Neural cell (in vitro differentiated cells): ENCODE measurements around the gene RBFOX2. TPM values are rescaled to one million over a fixed set of nuclear protein-coding genes. Genes with fewer than 3 reads are reported as not detected.

Source experiments
- H2AFZ ChIP-seq: fragments of 200-600, 300-800 bp; sonication (generic), shearing (Covaris generic); 2 replicates; pipeline ENCODE4 v1.6.0; 2014; ENCODE audit warnings: low read depth, mild to moderate bottlenecking, antibody characterized with exemption, low read length, moderate library complexity
- H3F3A ChIP-seq: fragments of 200-600 bp; shearing (Covaris generic); 2 replicates; pipeline ENCODE4 v1.6.1; 2016; ENCODE audit warnings: mild to moderate bottlenecking, moderate library complexity, mixed read lengths, antibody characterized with exemption, low read length; ENCODE audit not compliant: insufficient read depth, poor library complexity, severe bottlenecking
- H3K27ac ChIP-seq: fragments of 200-600, 300-800 bp; sonication (generic), shearing (Covaris generic); 2 replicates; pipeline ENCODE4 v1.5.1; 2014; ENCODE audit warnings: mild to moderate bottlenecking, low read length, moderate library complexity
- H3K27me3 ChIP-seq: fragments of 300-800, 200-600 bp; sonication (generic), shearing (Covaris generic); 2 replicates; pipeline ENCODE4 v1.6.0; 2014; ENCODE audit warnings: mild to moderate bottlenecking, low read depth, low read length, moderate library complexity; ENCODE audit not compliant: insufficient read depth
- H3K36me3 ChIP-seq: fragments of 300-800, 200-600 bp; sonication (generic), shearing (Covaris generic); 2 replicates; pipeline ENCODE4 v1.5.1; 2014; ENCODE audit warnings: mild to moderate bottlenecking, antibody characterized with exemption, low read length, moderate library complexity; ENCODE audit not compliant: insufficient read depth
- H3K4me2 ChIP-seq: fragments of 300-800, 200-600 bp; sonication (generic), shearing (Covaris generic); 2 replicates; pipeline ENCODE4 v1.6.0; 2014; ENCODE audit warnings: mild to moderate bottlenecking, low read length
- H3K4me3 ChIP-seq: fragments of 300-800, 200-600 bp; sonication (generic), shearing (Covaris generic); 2 replicates; pipeline ENCODE4 v1.5.1; 2014; ENCODE audit warnings: mild to moderate bottlenecking, low read length, moderate library complexity
- H3K79me2 ChIP-seq: fragments of 200-600 bp; shearing (Covaris generic); replicated peaks from 2 replicates; pipeline ENCODE4 v1.6.0; 2014; ENCODE audit warnings: mild to moderate bottlenecking, low read length, moderate library complexity; ENCODE audit not compliant: insufficient read depth
- H3K9ac ChIP-seq: fragments of 300-800, 200-600 bp; sonication (generic), shearing (Covaris generic); 2 replicates; pipeline ENCODE4 v1.6.1; 2016; ENCODE audit warnings: mild to moderate bottlenecking, low read length, mixed read lengths
- H3K9me2 ChIP-seq: fragments of 200-600 bp; shearing (Covaris generic); 2 replicates; pipeline ENCODE4 v1.6.1; 2016; ENCODE audit warnings: mild to moderate bottlenecking, low read length, mixed read lengths; ENCODE audit not compliant: insufficient read depth
- H3K9me3 ChIP-seq: fragments of 200-600, 300-800 bp; sonication (generic), shearing (Covaris generic); 2 replicates; pipeline ENCODE4 v1.6.1; 2016; ENCODE audit warnings: mild to moderate bottlenecking, mixed run types, low read length, moderate library complexity, mixed read lengths
- H4K20me1 ChIP-seq: fragments of 200-600 bp; shearing (Covaris generic); 2 replicates; pipeline ENCODE4 v1.6.1; 2016; ENCODE audit warnings: mild to moderate bottlenecking, mixed run types; ENCODE audit not compliant: insufficient read depth
- EP300 ChIP-seq: fragments of 450-650 bp; conservative IDR thresholded peaks from 2 replicates; pipeline ENCODE4 v1.6.1; 2014; ENCODE audit warnings: antibody characterized with exemption, mild to moderate bottlenecking, moderate library complexity; ENCODE audit not compliant: poor library complexity, severe bottlenecking
- EZH2 ChIP-seq: fragments of 200-600, 300-800 bp; shearing (Covaris generic), sonication (generic); IDR thresholded peaks from 2 replicates; pipeline ENCODE4 v1.6.1; 2014; ENCODE audit warnings: antibody characterized with exemption, low read length, borderline replicate concordance, mild to moderate bottlenecking; ENCODE audit not compliant: insufficient read depth, poor library complexity, severe bottlenecking
- MXI1 ChIP-seq: fragments of 450-650 bp; conservative IDR thresholded peaks from 2 replicates; pipeline ENCODE4 v1.6.1; 2014; ENCODE audit warnings: antibody characterized with exemption, mild to moderate bottlenecking; ENCODE audit not compliant: poor library complexity, severe bottlenecking
- POLR2AphosphoS5 ChIP-seq: IDR thresholded peaks from 2 replicates; pipeline ENCODE4 v1.6.1; 2012
- RAD21 ChIP-seq: fragments of 450-650 bp; conservative IDR thresholded peaks from 2 replicates; pipeline ENCODE4 v1.6.1; 2014; ENCODE audit warnings: antibody characterized with exemption, mild to moderate bottlenecking, moderate library complexity
- SMC3 ChIP-seq: fragments of 450-650 bp; conservative IDR thresholded peaks from 2 replicates; pipeline ENCODE4 v1.6.1; 2014; ENCODE audit warnings: antibody characterized with exemption, mild to moderate bottlenecking, moderate library complexity; ENCODE audit not compliant: poor library complexity
- TAF1 ChIP-seq: IDR thresholded peaks from 2 replicates; pipeline ENCODE4 v1.6.1; 2012; ENCODE audit warnings: low read depth
- polyA plus RNA-seq: library from polyadenylated mRNA; depleted of rRNA; stranded (reverse); fragments of >200 nt; gene quantifications from 2 replicates; pipeline ENCODE4 v1.2.3, GENCODE V29; 2014
- TF ChIP-seq, protein P1 (sequence below): fragments of 450-650 bp; IDR thresholded peaks from 2 replicates; pipeline ENCODE4 v1.5.1; 2014; ENCODE audit warnings: antibody characterized with exemption, mild to moderate bottlenecking, moderate library complexity; ENCODE audit not compliant: poor library complexity, severe bottlenecking
- TF ChIP-seq, protein P2 (sequence below): IDR thresholded peaks from 2 replicates; pipeline ENCODE4 v1.6.1; 2012; ENCODE audit warnings: borderline replicate concordance

Gene RBFOX2
- polyA plus RNA-seq, 1 donor from 2014 or later = 529 TPM

DNA sequence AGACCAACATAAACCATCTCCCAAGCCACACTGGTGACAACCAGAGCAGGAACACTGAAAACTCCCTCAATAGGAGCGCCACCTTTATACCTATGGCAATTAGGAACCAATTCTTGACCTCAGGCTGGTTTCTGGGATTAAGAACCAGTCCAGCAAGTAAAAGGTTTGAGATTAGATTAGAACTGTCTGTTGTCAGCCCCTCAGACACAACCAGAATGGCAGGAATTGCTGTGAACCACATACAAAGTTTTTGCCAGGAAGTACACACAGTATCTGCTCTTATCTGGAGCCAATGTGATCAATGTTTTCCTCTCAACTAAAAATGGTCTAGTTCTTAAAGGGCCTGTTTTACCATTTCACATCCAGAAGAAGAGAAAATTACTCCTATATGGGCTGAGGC lies 55.2 kb downstream of the RBFOX2 start:
- no peak overlapping the region for H3K4me2 ChIP-seq
- TF ChIP-seq MXI1 (no peak), SMC3 (no peak), TAF1 (no peak), RAD21 (no peak), EP300 (no peak), EZH2 (no peak), POLR2AphosphoS5 (no peak)
- TF ChIP-seq, protein P1, sequence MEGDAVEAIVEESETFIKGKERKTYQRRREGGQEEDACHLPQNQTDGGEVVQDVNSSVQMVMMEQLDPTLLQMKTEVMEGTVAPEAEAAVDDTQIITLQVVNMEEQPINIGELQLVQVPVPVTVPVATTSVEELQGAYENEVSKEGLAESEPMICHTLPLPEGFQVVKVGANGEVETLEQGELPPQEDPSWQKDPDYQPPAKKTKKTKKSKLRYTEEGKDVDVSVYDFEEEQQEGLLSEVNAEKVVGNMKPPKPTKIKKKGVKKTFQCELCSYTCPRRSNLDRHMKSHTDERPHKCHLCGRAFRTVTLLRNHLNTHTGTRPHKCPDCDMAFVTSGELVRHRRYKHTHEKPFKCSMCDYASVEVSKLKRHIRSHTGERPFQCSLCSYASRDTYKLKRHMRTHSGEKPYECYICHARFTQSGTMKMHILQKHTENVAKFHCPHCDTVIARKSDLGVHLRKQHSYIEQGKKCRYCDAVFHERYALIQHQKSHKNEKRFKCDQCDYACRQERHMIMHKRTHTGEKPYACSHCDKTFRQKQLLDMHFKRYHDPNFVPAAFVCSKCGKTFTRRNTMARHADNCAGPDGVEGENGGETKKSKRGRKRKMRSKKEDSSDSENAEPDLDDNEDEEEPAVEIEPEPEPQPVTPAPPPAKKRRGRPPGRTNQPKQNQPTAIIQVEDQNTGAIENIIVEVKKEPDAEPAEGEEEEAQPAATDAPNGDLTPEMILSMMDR = no peak
- TF ChIP-seq, protein P2, sequence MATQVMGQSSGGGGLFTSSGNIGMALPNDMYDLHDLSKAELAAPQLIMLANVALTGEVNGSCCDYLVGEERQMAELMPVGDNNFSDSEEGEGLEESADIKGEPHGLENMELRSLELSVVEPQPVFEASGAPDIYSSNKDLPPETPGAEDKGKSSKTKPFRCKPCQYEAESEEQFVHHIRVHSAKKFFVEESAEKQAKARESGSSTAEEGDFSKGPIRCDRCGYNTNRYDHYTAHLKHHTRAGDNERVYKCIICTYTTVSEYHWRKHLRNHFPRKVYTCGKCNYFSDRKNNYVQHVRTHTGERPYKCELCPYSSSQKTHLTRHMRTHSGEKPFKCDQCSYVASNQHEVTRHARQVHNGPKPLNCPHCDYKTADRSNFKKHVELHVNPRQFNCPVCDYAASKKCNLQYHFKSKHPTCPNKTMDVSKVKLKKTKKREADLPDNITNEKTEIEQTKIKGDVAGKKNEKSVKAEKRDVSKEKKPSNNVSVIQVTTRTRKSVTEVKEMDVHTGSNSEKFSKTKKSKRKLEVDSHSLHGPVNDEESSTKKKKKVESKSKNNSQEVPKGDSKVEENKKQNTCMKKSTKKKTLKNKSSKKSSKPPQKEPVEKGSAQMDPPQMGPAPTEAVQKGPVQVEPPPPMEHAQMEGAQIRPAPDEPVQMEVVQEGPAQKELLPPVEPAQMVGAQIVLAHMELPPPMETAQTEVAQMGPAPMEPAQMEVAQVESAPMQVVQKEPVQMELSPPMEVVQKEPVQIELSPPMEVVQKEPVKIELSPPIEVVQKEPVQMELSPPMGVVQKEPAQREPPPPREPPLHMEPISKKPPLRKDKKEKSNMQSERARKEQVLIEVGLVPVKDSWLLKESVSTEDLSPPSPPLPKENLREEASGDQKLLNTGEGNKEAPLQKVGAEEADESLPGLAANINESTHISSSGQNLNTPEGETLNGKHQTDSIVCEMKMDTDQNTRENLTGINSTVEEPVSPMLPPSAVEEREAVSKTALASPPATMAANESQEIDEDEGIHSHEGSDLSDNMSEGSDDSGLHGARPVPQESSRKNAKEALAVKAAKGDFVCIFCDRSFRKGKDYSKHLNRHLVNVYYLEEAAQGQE = no peak
- no peak overlapping the region for H3K4me3 ChIP-seq
- no peaks in the 10 kb centered on the region for H3K27me3 ChIP-seq
- no peaks in the 10 kb centered on the region for H3K9me2 ChIP-seq
- H3F3A ChIP-seq = no peaks in the 10 kb centered on the region
- no peak overlapping the region for H3K27ac ChIP-seq
- no peaks in the 10 kb centered on the region for H3K9me3 ChIP-seq
- no peaks in the 10 kb centered on the region for H4K20me1 ChIP-seq
- no peaks in the 10 kb centered on the region for H3K36me3 ChIP-seq
- peaks cover 7% of the 10 kb centered on the region for H3K79me2 ChIP-seq
- no peak overlapping the region for H2AFZ ChIP-seq
- H3K9ac ChIP-seq = no peak overlapping the region

DNA sequence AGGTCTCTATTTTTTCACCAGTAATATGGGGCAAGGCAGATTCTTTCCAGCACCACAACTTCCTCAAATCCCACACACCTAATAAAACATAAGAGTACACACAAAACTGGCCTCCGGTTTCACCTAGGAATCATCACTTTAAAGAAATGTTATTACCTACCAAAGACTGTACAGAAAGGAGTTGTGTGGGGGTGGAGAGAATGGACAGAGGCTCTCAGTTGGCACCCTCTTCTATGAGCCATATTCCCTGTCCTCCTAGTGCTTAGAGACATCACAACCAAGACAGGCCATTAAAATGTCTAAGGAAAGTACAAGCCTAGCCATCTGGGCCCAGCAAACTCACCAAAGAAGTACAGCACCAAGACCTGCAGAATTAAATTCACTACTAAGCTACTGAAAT lies 56.1 kb downstream of the RBFOX2 start:
- H3F3A ChIP-seq = no peaks in the 10 kb centered on the region
- no peak overlapping the region for H3K27ac ChIP-seq
- H4K20me1 ChIP-seq = no peaks in the 10 kb centered on the region
- no peak overlapping the region for H3K9ac ChIP-seq
- no peak overlapping the region for H3K4me2 ChIP-seq
- H3K9me3 ChIP-seq = no peaks in the 10 kb centered on the region
- TF ChIP-seq EZH2 (no peak), RAD21 (no peak), MXI1 (no peak), SMC3 (no peak), TAF1 (no peak)
- TF ChIP-seq, protein P2 = no peak
- H3K27me3 ChIP-seq = no peaks in the 10 kb centered on the region
- H3K79me2 ChIP-seq = peaks cover 7% of the 10 kb centered on the region
- H3K36me3 ChIP-seq = no peaks in the 10 kb centered on the region
- H3K9me2 ChIP-seq = no peaks in the 10 kb centered on the region
- H3K4me3 ChIP-seq = no peak overlapping the region
- no peak overlapping the region for H2AFZ ChIP-seq
